HG02642 (cell line): Measurements from ENCODE around the gene RPS27L.
"Not testable (repeated sequence)": the region's sequence is repeated elsewhere in the genome, so short reads cannot be mapped to it uniquely, and the experiment has no call there.

Experiments used
- ATAC-seq: cut with Tn5 transposase; IDR thresholded peaks from one replicate; pipeline ENCODE4 v1.9.1; 2021; ENCODE audit warnings: mild to moderate bottlenecking; ENCODE audit not compliant: unreplicated experiment, poor library complexity

RPS27L gene

DNA sequence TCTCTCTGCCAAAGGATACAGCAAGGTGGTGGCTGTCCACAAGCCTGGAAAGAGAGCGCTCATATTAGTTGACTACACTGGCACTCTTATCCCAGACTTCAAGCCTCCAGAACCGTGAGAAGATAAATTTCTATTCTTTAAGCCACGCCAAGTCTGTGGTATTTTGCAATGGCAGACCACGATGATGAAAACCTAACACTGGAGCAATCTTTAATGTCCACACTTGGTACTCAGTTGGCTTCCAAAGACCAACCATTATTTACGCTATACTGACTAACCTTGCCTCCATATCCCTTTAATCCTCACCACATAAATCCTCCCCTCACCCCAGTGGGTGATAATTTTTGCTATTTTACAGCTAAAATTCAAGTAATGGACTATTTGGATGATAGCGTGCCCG lies 52.5 kb downstream of the RPS27L start:
- ATAC-seq = no peak

DNA sequence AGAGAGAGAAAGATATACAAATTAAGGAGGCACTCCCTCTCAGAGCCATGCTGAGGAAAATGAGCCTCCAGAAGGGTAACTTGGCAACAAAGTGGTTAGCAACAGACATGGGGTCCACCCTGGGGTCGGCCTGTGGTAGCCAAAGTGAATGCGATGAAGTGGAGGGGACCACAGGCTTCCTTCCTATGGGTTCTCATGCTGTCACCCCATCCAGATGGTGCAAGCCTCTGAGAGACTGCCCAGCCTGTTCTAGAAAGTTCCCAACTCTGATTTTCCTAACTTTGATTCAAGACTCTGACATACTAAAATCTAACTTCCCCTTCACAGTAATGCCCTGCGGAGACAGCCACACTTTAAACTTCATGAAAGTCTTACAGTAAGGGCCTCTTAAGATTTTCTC lies 53.9 kb downstream of the RPS27L start:
- no peak for ATAC-seq

DNA sequence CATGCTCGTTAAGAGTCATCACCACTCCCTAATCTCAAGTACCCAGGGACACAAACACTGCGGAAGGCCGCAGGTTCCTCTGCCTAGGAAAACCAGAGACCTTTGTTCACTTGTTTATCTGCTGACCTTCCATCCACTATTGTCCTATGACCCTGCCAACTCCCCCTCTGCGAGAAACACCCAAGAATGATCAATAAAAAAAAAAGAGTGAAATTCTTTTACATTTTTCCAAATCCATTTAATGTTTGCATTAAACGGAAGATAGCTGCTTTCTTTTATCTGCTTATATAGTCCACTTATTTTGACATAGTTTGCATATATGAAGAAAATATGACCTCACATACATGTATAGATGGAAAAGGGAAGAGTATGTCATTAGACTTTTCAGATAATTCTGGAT lies 57.7 kb downstream of the RPS27L start:
- not testable (repeated sequence) for ATAC-seq

DNA sequence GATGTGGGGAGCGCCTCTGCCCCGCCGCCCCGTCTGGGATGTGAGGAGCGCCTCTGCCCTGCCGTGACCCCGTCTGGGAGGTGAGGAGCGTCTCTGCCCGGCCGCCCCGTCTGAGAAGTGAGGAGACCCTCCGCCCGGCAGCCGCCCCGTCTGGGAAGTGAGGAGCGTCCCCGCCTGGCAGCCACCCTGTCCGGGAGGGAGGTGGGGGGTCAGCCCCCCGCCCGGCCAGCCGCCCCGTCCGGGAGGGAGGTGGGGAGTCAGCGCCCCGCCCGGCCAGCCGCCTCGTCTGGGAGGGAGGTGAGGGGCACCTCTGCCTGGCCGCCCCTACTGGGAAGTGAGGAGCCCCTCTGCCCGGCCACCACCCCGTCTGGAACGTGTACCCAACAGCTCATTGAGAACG lies 58.4 kb downstream of the RPS27L start:
- ATAC-seq = not testable (repeated sequence)
